GM19467 (cell line): ENCODE measurements around the gene R3HDML.
"Not testable (repeated sequence)": the region's sequence is repeated elsewhere in the genome, so short reads cannot be mapped to it uniquely, and the experiment has no call there.

Experiments used
- ATAC-seq: cut with Tn5 transposase; IDR thresholded peaks from one replicate; pipeline ENCODE4 v1.9.1; 2021; ENCODE audit warnings: mild to moderate bottlenecking, moderate library complexity; ENCODE audit not compliant: unreplicated experiment

Gene R3HDML

DNA sequence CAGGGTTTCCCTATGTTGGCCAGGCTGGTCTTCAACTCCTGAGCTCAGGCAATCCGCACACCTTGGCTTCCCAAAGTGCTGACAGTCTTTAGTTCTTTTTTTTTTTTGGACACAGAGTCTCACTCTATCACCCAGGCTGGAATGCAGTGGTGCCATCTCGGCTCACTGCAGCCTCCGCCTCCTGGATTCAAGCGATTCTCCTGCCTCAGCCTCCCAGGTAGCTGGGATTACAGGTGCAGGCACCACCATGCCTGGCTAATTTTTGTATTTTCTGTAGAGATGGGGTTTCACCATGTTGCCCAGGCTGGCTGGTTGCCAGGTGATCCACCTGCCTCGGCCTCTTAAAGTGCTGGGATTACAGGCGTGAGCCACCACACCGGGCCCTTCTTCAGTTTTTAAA lies 9.1 kb upstream of the R3HDML start:
- not testable (repeated sequence) for ATAC-seq

GRCh38 chr20:44328428-44328827 lies 8.4 kb upstream of the R3HDML start:
- ATAC-seq, result no peak

DNA sequence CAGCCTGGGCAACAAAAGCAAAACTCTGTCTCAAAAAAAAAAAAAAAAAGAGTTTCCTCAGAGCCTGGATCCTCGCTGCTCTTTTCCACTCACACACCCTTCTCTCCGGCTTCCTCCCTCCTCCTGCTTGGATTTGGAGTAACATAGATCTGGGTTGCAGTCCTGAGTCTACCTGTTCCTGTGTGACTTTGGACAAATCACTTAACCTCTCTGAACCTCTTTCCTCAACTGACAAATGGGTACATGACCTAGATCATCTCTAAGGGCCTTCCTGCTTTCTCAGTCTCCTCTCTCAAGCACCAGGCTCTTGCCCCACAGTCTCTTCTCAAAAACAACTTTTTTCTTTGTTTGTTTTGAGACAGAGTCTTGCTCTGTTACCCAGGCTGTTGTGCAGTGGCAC lies 5.6 kb upstream of the R3HDML start:
- no peak for ATAC-seq

DNA sequence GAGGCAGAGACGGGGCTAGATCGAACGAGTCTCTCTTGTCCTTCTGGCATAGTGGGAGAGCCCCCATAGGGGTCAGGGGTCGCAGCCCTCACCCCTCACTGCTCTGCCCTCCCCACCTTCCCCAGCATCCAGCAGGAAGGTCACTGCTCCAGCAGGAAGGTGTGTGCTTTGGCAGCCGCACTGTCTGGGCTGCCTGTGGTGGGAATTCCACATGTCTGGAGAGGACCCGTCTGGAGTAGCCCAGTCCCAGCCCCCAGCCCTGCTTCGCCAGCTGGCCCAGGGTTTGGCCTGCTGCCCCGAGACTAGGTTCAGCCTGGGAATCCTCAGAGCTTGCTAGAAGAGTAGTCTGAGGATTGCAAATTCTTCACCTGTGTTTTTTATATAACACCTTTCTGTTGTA lies 2.5 kb upstream of the R3HDML start:
- ATAC-seq, result no peak

- no peak for ATAC-seq
Observed at GRCh38 chr20:44334709-44335108, 2.1 kb upstream of the R3HDML start.

GRCh38 chr20:44335675-44336074 lies 1.2 kb upstream of the R3HDML start:
- no peak for ATAC-seq

DNA sequence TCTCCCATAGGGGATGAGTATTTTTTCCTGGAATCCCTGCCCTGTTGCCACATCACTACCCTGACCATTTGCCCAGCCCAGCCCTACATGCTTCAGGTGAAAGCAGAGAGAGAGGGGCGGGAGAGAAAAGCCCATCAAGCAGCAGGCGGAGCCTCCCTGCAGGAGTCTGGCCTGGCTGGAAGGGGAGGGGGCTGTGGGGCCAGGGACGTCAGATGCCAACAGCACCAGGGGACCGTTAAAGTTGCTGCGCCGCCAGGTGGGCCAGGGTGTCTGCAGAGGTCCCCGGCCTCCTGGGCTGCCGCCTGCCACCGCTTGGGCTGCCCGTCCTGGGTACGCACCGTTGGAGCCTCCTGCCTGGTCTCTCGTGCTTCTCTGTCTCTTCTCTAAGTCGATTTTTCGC lies 757 bp upstream of the R3HDML start:
- no peak for ATAC-seq

DNA sequence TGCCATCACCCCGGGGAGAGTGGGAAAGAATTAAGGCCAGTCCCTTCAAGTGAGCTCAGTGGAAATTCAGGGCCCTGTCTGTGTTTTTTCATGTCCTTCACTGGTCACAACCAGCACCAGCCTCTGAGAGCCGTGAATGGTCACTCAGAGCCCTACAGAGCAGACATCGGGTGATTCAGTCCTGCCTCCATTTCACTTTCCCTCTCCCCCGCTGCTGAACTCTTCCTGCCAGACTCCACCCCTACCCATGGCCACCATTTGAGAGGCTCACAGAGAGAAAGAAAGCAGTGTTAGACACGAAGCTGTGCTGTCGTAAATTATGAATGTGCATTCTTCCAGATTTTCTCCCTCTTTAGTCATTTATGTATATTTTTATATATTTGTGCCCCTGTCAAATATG lies 5.4 kb downstream of the R3HDML start:
- ATAC-seq, result no peak

DNA sequence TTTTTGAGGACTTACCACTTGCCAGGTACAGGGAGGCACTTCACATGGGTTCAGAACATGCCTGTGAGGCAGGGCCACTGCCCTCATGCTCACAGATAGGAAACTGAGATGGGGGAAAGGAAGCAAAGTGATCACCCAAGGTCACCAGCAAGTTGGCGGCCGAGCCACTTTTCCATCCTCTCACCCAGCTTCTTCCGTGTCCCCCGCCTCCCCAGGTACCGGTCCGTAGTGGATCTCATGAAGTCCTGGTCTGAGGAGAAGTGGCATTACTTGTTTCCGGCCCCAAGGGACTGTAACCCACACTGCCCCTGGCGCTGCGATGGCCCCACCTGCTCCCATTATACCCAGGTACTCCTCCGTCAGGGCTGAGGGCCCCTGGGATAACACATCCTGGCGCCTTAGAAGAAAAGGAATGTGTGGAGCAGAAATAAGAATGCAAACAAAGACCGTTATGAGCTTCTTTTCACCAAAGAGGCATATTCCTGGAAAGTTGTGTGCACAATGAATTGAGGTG lies 6.4 kb downstream of the R3HDML start:
- ATAC-seq, result no peak

DNA sequence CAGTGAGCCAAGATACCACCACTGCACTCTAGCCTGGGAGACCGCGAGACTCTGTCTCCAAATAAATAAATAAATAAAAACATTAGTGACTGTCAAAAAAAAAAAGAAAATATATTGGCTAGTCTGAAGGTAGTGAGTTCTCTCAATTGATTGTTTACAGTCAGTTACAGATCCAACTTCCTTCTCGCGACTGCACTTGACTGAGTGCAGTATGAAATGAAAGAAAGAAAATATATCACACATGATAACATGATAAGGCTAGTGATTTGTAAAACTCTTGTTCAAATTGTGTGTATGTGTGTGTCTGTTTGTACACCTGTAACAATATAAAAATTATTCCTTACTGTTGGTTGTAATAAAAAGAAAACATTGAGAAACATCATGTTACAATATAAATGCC lies 7.9 kb downstream of the R3HDML start:
- no peak for ATAC-seq

DNA sequence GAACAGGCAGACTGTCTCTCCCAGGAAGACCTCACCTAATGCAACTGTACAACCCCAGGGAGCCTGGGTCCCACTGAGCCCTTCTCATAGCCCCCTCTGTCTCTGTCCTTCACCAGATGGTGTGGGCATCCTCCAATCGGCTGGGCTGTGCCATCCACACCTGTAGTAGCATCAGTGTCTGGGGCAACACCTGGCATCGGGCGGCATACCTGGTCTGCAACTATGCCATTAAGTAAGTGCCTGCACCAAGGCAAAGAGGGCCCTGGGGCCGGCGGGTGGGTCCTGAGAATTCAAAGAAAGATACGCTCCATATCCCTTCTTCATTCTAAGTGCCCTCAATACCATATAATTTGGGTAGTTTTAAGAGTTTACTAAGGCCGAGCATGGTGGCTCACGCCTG lies 8.3 kb downstream of the R3HDML start:
- ATAC-seq, result no peak

GRCh38 chr20:44345941-44346340 lies 9.1 kb downstream of the R3HDML start:
- ATAC-seq, result not testable (repeated sequence)

DNA sequence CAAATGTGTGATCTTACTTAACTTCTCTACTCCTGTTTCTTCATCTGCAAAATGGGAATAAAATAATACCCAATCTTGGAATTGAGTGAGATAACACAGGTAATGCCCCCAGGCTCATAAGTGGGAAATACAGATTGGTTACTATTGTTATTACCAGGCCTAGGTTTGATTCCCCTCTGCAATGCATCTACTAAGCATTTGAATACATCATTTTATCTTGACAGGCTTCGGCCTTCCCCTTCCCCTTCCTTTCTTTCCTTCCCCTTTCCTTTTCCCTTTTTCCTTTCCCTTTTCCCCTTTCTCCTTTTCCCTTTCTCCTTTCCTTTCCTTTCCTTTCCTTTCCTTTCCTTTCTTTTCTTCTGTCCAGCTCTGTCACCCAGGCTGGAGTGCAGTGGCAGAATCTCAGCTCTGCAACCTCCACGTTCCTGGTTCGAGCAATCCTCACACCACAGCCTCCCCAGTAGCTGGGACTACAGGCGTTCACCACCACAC lies 11.4 kb downstream of the R3HDML start:
- no peak for ATAC-seq

- no peak for ATAC-seq
Observed at GRCh38 chr20:44349349-44349748, 12.5 kb downstream of the R3HDML start.

GRCh38 chr20:44350567-44350966 lies 13.7 kb downstream of the R3HDML start:
- no peak for ATAC-seq

- ATAC-seq, result no peak
Observed at GRCh38 chr20:44354979-44355497, 18.2 kb downstream of the R3HDML start.

GRCh38 chr20:44355498-44356352 lies 18.9 kb downstream of the R3HDML start, which contains the start of gene HNF4A:
HNF4A (plus strand) TSS chr20:44355699; CDS start chr20:44355805, 106 bp downstream.
- ATAC-seq, result no peak

DNA sequence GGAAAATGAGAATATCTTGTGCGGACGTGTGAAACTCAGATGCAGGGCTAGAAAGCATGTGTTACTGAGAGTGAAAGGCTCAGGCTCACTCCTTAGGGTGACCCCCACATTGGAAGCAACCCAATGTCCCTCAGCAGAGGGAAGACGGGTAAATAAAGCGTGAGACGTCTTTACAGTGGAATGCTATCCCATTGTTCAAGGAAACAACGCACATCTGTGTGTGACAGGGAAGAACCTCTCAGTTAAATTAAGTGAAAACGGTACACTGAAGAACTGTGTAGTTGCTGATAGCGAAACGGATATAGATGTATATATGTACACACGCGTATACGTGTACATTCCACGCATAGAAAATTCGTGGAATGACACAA lies 19.5 kb downstream of the R3HDML start:
- ATAC-seq, result no peak

GRCh38 chr20:44357020-44357419 lies 20.2 kb downstream of the R3HDML start:
- no peak for ATAC-seq

DNA sequence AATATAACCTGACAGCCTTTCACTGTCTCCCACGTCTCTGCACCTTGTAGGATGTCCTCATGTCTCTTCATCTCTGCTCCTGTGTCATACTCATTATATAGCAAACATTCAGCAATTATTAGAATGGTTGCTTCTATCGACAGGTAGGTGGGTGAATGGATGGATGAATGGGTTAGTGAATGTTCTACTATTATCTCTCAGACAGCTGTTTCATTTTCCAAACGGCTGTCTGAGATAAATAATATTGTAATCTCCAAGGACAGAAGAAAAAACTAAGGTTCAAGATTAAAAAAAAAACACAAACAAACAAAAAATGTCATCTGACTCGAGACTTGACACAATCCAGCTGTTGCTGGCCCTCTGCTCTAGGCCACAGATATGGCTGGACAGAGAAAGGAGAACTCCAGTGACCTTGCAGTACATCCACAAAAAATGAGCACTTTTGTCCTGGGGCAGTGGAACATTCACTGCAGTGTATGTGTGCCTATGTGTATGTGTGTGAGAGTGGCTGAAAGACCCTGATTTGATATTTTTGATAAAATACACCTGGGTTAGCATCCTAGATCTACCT lies 20.8 kb downstream of the R3HDML start:
- ATAC-seq, result no peak

- ATAC-seq, result no peak
Observed at GRCh38 chr20:44358776-44359175, 21.9 kb downstream of the R3HDML start.

DNA sequence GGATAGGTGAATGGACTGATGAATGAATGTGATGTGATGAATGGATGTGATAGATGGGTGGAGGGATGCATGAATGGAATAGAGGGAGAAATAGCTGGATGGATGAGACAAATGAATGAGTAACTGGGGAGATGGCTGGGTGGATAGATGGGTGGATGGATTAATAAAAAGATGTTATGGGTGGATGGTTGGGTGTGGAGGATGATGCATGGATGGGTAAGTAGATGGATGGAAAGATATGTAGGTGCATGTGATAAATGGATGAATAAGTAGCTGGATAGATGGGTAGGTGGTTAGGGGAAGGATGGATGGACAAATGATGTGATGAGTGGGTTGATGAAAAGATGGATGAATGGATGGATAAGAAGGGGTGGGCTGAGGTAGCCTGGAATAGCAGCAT lies 23.4 kb downstream of the R3HDML start:
- no peak for ATAC-seq
